ENCODE results near the gene CALD1.

The CALD1 gene

DNA sequence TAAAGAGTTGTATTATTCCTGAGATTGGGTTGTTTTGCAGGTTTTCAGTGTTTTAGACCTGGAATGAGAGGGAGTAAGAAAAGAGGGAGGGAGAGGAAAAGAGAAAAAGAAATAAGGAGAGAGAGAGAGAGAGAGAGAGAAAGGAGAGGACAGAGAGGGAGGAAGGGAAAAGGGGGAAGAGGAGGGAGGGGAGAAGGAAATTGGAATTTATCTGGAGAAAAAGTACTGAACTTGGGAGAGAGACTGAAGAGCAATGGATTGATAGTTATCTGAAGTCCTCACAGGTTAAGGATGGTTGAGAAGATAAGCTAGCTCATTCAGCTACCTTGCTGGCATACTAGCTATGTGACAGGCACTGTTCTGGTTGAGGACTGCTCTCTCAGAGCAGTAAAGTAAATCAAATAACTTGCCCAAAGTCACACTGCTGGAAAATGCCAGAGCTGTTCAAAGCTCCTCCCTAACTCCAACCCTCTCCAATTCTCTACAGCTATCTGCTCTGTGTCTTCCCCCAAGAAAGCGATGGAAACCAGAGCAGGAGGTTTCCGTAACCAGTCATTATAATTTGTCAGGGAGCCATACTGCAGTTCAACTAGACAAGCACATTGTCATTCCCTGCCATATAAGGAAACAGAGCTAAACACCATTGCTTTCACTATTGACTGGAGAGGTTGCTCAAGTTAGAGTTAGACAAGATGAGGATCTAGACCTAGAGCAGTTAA is 10.7 kb downstream of the CALD1 start:
- FAIRE-seq: no peak

- no peak for FAIRE-seq
These were observed 13.5 kb downstream of the CALD1 start for GRCh38 chr7:134792968-134793367.

DNA sequence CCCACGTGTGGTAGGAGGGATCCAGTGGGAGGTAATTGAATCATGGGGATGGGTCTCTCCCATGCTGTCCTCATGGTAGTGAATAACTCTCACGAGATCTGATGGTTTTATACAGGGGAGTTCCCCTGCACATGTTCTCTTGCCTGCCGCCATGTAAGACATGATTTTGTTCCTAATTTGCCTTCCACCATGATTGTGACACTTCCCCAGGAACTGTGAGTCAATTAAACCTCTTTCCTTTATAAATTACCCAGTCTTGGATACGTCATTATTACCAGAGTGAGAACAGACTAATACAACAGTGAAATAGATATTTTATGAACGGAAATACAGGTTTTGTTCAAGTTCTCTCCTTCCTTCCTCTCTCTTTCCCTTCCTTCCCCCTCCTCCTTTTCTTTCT is 15.8 kb downstream of the CALD1 start:
- no peak for FAIRE-seq

DNA sequence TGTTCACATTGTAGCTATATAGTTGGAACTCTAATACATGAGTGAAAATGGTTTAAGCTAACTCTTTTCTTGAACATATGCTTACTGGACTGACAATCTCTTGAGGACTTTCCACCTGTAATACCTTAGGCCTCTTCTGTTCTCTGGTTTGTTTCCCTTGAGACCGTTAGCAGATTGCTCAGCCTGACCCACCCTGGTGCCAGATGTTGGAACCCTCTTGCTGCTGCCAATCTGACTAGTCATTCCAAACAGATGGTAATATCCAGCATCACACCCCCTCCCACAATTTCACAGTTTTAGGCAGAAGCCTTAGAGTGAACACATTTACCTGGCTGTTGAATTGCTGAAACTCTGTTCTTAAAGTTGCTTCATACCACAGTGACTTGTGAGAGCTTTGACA is 18.7 kb downstream of the CALD1 start:
- no peak for FAIRE-seq

GRCh38 chr7:134799377-134799776 is 19.9 kb downstream of the CALD1 start:
- no peak for FAIRE-seq

GRCh38 chr7:134802762-134803161 is 23.3 kb downstream of the CALD1 start:
- FAIRE-seq: no peak

DNA sequence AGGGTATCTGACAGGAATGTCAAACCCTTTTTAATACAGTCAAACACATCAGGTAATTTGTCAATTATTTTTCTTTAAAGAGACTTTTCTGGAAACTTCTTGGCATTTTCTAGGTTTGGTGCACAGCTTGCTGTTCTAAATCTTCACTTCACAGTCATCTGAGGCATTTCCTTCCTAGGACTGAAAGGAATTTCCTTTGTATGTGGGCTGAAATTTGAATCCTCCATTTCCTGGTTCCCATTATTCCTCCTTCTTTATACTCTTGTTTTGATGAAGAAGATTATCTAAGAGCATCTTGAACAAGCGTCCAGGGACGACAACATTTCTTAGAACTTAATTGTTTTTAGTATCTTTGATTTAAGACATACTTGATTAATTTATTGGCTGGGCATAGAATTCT is 24.9 kb downstream of the CALD1 start:
- no peak for FAIRE-seq

GRCh38 chr7:134804854-134805253 is 25.4 kb downstream of the CALD1 start:
- FAIRE-seq: no peak

- FAIRE-seq: no peak
These were observed 26.8 kb downstream of the CALD1 start for GRCh38 chr7:134806197-134806596.

GRCh38 chr7:134809616-134810015 is 30.2 kb downstream of the CALD1 start:
- no peak for FAIRE-seq

DNA sequence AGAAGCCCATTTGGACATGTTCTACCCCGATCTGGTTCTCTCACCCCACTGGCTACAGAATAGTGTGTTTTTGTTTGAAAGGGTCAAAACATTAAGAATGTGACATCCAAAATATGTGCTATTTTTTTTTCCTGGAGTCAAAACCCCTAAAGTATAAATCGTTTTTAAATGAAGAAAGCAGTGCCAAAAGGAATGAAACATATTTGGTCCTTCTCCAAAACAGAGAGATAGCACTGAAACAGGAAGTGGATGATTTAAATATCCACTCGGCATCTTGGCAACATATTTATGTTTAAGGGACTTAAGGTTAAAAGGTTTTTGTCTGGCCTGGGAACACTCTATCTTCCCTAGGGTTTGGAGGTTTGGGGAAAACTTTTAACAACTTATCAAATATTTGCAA is 32.3 kb downstream of the CALD1 start:
- no peak for FAIRE-seq

GRCh38 chr7:134813663-134814396 is 34.4 kb downstream of the CALD1 start:
- no peak for FAIRE-seq

GRCh38 chr7:134814730-134815364 is 35.4 kb downstream of the CALD1 start:
- FAIRE-seq: no peak

DNA sequence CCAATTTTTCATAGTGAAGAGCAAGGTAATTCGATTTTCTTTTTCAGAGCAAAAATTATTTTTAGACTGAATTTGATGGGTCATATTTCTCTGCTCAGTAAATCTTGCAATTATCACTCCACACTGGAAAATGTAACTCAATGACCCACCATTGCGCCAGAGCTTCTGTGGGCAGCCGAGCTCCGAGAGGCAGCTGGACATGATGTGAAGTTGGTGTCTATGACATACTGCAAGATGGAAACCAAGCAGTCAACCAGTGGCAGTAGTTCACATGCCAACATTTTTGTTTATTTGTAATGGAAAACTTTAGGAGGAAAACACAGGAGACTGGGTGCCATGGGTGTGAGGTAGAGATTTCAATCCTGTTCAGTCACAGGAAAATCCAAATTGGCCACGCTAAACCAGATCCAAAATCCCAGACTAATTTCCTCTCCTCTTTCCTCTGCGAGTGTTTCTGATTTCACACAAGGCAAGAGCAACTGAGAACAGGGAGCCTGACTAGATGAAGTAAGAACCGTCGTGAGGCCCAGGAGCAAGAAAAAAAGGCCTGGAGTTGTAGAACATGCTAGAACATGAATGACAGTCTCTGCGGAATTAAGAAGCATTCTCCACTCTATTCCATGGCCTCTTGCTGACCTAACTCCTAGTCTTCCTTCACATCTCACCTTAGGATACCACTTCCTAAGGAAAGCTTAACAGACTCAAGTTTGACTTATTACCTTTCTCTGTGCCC is 39.3 kb downstream of the CALD1 start:
- no peak for FAIRE-seq

DNA sequence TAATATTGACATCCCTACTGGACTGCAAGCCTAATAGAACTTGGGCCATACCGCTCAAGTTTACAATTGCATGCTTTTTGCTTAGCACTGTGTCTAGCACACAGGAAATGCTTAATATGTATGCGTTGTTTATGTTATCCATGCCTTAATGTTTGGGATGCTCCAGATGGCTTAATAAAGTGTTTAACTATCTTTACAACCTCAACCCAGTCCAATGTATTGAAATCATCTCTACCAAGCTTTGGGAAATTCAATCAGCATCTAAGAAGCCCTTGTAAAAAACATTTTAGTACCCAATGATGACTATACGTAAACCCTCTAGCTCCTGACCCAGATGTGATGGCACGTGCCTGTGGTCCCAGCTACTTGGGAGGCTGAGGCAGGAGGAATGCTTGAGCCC is 40.0 kb downstream of the CALD1 start:
- no peak for FAIRE-seq

- no peak for FAIRE-seq
These were observed 40.9 kb downstream of the CALD1 start for GRCh38 chr7:134820295-134820694.

GRCh38 chr7:134820778-134821177 is 41.3 kb downstream of the CALD1 start:
- no peak for FAIRE-seq

DNA sequence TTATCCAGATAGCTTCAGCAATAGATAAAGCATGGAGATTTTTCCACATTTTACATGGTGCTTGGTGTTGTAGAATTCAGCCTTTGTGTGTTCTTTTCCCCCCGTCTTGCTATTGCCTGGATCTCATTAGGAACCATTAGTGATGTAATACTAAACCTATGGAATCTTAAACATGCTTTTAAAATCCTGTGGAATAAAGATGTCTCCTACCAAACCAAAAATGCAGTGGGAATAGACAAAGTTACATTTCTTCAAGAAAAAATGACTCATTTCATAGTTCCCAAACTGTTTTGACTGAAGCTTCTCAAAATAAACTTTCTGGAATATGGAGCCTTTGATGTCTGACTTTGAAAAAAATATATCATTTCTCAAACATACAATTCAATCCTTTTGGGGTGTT is 44.0 kb downstream of the CALD1 start:
- FAIRE-seq: no peak

- FAIRE-seq: no peak
These were observed 46.2 kb downstream of the CALD1 start for GRCh38 chr7:134825666-134826065.

DNA sequence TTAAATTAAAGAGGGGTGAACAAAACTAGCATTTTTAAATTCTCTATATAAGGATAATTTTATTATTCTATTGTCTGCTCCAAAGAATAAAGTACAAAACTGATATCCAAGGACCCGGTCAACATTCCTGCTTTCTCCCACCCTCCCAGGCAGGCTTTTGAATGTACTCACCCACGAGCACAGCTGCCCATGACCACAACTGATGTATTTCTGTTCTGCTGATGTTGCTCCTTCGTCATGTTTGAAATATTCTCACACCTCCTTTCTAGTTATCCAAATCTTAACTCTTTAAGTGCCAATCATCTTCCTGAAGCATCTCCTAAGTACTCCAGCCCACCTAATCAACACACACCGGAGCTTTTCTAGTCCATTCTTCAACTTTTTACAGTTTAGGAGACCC is 46.7 kb downstream of the CALD1 start:
- FAIRE-seq: no peak

GRCh38 chr7:134827436-134827835 is 48.0 kb downstream of the CALD1 start:
- no peak for FAIRE-seq

GRCh38 chr7:134827889-134828288 is 48.5 kb downstream of the CALD1 start:
- no peak for FAIRE-seq

DNA sequence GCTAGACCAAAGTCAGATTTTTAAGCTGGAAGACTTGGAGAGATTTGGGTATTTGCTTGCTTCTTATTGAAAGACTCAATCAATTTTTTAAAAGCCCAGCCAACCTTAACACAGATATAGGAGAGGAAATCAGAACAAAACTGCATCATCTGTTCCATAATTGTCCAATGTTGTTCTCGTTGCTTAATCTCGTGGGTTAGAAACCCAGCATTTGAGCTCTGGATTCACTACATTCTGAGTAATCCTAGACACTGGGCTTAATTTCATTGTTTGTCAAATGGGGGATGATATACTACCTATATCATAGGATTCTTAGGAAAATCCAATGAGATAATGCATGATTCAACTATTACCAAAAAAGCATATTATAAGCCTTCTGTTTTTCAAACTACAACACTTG is 48.9 kb downstream of the CALD1 start:
- no peak for FAIRE-seq

Measured in G401.6 (cell line).